ENCODE results near the gene ARID1B. TPM values are rescaled to one million over a fixed set of nuclear protein-coding genes. Genes with fewer than 3 reads are reported as not detected.

ARID1B gene
- total RNA-seq, 1 experiment from 2014 or later, result 86.3 TPM

DNA sequence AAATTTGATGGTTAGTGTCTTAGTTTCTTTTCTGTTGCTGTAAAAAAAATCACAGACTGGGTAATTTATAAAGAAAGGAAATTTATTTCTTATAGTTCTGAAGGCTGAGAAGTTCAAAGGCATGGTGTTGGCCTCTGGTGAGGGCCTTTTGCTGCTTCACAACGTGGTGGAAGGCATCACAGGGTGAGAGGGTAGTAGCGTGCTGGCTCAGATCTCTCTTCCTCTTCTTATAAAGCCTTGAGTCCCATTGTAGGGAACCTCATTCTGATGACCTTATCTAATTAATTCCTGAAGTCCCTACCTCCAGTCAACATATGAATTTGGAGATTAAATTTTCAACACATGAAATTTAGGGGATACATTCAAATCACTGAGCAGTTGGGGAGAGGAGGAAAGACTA lies 62.0 kb downstream of the ARID1B start:
- intact Hi-C loops (cut with micrococcal nuclease; ENCODE audit: unreplicated experiment), result no loop called here
- Histone ChIP-seq H3K4me3 (ENCODE audit: low read depth, low read length, poor library complexity, severe bottlenecking) (no peak overlapping the region), H3K4me1 (ENCODE audit: insufficient read depth, low read length, poor library complexity, severe bottlenecking) (peaks cover 20% of the 10 kb centered on the region), H3K27ac (ENCODE audit: low read depth, low read length, poor library complexity, severe bottlenecking) (no peak overlapping the region), H3K9me3 (ENCODE audit: low read depth, low read length, poor library complexity, severe bottlenecking) (no peaks in the 10 kb centered on the region), H3K36me3 (ENCODE audit: insufficient read depth, low read length, poor library complexity, severe bottlenecking) (no peaks in the 10 kb centered on the region), H3K27me3 (replicated peaks; ENCODE audit: insufficient read depth, low read depth, low read length, poor library complexity) (no peaks in the 10 kb centered on the region)
- TF ChIP-seq EZH2 (IDR thresholded peaks at IDR 0.05; ENCODE audit: borderline replicate concordance, low read depth, low read length, poor library complexity, severe bottlenecking), result no peak
- TF ChIP-seq, protein P1, sequence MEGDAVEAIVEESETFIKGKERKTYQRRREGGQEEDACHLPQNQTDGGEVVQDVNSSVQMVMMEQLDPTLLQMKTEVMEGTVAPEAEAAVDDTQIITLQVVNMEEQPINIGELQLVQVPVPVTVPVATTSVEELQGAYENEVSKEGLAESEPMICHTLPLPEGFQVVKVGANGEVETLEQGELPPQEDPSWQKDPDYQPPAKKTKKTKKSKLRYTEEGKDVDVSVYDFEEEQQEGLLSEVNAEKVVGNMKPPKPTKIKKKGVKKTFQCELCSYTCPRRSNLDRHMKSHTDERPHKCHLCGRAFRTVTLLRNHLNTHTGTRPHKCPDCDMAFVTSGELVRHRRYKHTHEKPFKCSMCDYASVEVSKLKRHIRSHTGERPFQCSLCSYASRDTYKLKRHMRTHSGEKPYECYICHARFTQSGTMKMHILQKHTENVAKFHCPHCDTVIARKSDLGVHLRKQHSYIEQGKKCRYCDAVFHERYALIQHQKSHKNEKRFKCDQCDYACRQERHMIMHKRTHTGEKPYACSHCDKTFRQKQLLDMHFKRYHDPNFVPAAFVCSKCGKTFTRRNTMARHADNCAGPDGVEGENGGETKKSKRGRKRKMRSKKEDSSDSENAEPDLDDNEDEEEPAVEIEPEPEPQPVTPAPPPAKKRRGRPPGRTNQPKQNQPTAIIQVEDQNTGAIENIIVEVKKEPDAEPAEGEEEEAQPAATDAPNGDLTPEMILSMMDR (conservative IDR thresholded peaks at IDR 0.05; ENCODE audit: low read depth, low read length), result no peak
- no peak for DNase-seq (ENCODE audit: low spot score)
- POLR2A ChIA-PET (ENCODE audit: low non-redundant PET), result no interaction called here
- BruUV-seq (replicated peaks), result no TSS peak
- CTCF ChIA-PET, result no interaction called here

DNA sequence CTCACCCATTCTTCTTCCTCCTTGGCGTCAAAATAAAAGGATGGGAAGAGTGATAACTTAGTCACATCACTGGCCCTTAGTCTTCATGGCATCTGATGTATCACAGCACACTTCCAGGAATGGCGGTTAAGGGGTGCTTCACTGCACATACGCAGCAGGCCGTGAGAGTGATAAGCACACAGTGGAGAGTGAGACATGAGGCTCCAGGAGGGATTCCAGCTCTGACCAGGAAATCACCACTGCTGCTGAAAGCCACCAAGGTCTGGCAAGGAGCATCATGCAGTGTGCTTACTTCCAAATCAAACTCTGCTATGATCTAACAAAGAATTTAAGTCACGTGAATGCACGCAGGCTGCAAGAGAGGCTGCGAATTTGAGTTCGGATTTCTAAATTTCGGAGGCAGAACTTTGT lies 62.4 kb downstream of the ARID1B start:
- H3K27me3 ChIP-seq (replicated peaks; ENCODE audit: insufficient read depth, low read depth, low read length, poor library complexity), result no peaks in the 10 kb centered on the region
- H3K27ac ChIP-seq (ENCODE audit: low read depth, low read length, poor library complexity, severe bottlenecking), result no peak overlapping the region
- no TSS peak for BruUV-seq (replicated peaks)
- H3K36me3 ChIP-seq (ENCODE audit: insufficient read depth, low read length, poor library complexity, severe bottlenecking), result no peaks in the 10 kb centered on the region
- H3K4me3 ChIP-seq (ENCODE audit: low read depth, low read length, poor library complexity, severe bottlenecking), result no peak overlapping the region
- ChIA-PET POLR2A (ENCODE audit: low non-redundant PET) (no interaction called here), CTCF (no interaction called here)
- DNase-seq (ENCODE audit: low spot score), result no peak
- H3K9me3 ChIP-seq (ENCODE audit: low read depth, low read length, poor library complexity, severe bottlenecking), result no peaks in the 10 kb centered on the region
- TF ChIP-seq, protein P1 (conservative IDR thresholded peaks at IDR 0.05; ENCODE audit: low read depth, low read length), result no peak
- no peak for TF ChIP-seq EZH2 (IDR thresholded peaks at IDR 0.05; ENCODE audit: borderline replicate concordance, low read depth, low read length, poor library complexity, severe bottlenecking)
- peaks cover 20% of the 10 kb centered on the region for H3K4me1 ChIP-seq (ENCODE audit: insufficient read depth, low read length, poor library complexity, severe bottlenecking)
- intact Hi-C loops (cut with micrococcal nuclease; ENCODE audit: unreplicated experiment), result no loop called here

DNA sequence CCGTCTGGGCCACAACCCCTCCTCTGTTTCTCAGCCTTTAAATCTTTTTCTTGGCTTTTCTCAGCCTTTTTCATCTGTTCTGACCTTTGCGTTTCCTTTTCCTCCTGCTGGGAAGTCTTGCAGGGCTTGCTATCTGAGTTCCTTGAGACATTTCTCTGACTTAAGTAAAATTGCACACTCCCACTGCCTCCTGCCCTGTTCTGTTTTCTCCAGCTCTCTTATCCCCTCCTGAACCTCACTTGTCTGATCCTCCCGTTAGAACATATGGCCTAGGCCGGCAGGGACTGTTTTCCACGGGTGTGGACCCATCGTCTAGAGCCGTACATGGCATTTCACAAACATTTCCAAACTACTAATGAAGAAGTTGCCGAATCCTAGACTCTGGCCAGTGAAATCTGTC lies 63.0 kb downstream of the ARID1B start:
- no peak overlapping the region for H3K27ac ChIP-seq (ENCODE audit: low read depth, low read length, poor library complexity, severe bottlenecking)
- H3K36me3 ChIP-seq (ENCODE audit: insufficient read depth, low read length, poor library complexity, severe bottlenecking), result no peaks in the 10 kb centered on the region
- H3K4me3 ChIP-seq (ENCODE audit: low read depth, low read length, poor library complexity, severe bottlenecking), result no peak overlapping the region
- ChIA-PET CTCF (no interaction called here), POLR2A (ENCODE audit: low non-redundant PET) (no interaction called here)
- no peaks in the 10 kb centered on the region for H3K27me3 ChIP-seq (replicated peaks; ENCODE audit: insufficient read depth, low read depth, low read length, poor library complexity)
- no peaks in the 10 kb centered on the region for H3K9me3 ChIP-seq (ENCODE audit: low read depth, low read length, poor library complexity, severe bottlenecking)
- no peak for DNase-seq (ENCODE audit: low spot score)
- no TSS peak for BruUV-seq (replicated peaks)
- TF ChIP-seq EZH2 (IDR thresholded peaks at IDR 0.05; ENCODE audit: borderline replicate concordance, low read depth, low read length, poor library complexity, severe bottlenecking), result no peak
- TF ChIP-seq, protein P1 (conservative IDR thresholded peaks at IDR 0.05; ENCODE audit: low read depth, low read length), result no peak
- peaks cover 23% of the 10 kb centered on the region for H3K4me1 ChIP-seq (ENCODE audit: insufficient read depth, low read length, poor library complexity, severe bottlenecking)
- intact Hi-C loops (cut with micrococcal nuclease; ENCODE audit: unreplicated experiment), result no loop called here
